Upper lobe of left lung (tissue), 4 donors: ENCODE data around the gene ATXN2.

ENCODE experiments used
- EP300 ChIP-seq, 4 donors: sonication (generic); formaldehyde crosslinking; IDR thresholded peaks; one replicate each; pipeline ENCODE4 v1.5.1; 2017; ENCODE audit warnings: antibody characterized with exemption in 4 of 4, control low read depth in 2 of 4
- POLR2A ChIP-seq, 4 donors: fragments of 450-650 bp; IDR thresholded peaks; one replicate each; pipeline ENCODE4 v1.5.1; 2016 to 2017; ENCODE audit warnings: antibody characterized with exemption in 4 of 4, mild to moderate bottlenecking in 2 of 4
- TF ChIP-seq, protein P1 (sequence below), 6 experiments: fragments of 450-650 bp in 4 of 6; fragments of 200-600 bp in 2 of 6; sonication (generic) in 2 of 6; IDR thresholded peaks; one replicate each; pipeline ENCODE4 v1.5.1; 2016 to 2019; ENCODE audit warnings: antibody characterized with exemption in 6 of 6

GRCh38 chr12:111409403-111409779 is 189.7 kb downstream of the ATXN2 start:
- TF ChIP-seq, protein P1, sequence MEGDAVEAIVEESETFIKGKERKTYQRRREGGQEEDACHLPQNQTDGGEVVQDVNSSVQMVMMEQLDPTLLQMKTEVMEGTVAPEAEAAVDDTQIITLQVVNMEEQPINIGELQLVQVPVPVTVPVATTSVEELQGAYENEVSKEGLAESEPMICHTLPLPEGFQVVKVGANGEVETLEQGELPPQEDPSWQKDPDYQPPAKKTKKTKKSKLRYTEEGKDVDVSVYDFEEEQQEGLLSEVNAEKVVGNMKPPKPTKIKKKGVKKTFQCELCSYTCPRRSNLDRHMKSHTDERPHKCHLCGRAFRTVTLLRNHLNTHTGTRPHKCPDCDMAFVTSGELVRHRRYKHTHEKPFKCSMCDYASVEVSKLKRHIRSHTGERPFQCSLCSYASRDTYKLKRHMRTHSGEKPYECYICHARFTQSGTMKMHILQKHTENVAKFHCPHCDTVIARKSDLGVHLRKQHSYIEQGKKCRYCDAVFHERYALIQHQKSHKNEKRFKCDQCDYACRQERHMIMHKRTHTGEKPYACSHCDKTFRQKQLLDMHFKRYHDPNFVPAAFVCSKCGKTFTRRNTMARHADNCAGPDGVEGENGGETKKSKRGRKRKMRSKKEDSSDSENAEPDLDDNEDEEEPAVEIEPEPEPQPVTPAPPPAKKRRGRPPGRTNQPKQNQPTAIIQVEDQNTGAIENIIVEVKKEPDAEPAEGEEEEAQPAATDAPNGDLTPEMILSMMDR (IDR thresholded peaks at IDR 0.05), result no peak
- TF ChIP-seq POLR2A (IDR thresholded peaks at IDR 0.05) (no peak), EP300 (IDR thresholded peaks at IDR 0.05) (no peak)
